ENCODE data around the gene CAPN7. TPM values are rescaled to one million over a fixed set of nuclear protein-coding genes. Genes with fewer than 3 reads are reported as not detected.

Gene CAPN7
- total RNA-seq, 2 donors from 2014 or later: 32.6 to 41.2 TPM

DNA sequence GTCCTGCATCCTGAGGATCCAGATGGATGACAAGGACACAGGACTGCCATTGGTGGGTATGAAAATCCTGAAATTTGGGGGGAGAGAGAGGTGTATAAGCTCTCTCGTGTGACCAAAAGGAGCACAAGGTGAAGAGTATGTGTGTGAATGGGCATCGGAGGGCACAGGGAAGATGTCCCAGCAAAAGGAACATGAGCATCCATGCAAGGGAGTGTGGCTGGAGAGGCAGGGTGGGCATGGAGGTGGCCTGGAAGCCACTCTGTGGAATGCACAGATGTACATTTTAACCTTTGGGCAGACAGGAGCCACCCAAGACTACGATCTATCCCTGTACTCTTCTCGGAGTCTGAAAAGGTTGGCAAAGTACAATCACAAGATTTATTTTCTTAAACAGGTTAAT, 54.5 kb downstream of the CAPN7 start:
- H3K9me3 ChIP-seq (ENCODE audit: control insufficient read depth, low read length): no peaks in the 10 kb centered on the region
- H3K9ac ChIP-seq (ENCODE audit: extremely low read depth, low read length, poor library complexity, severe bottlenecking): no peak overlapping the region
- Mint-ChIP-seq H3K36me3 (ENCODE audit: low read depth) (peaks cover 63% of the 10 kb centered on the region), H3K27ac (no peak overlapping the region), H3K27me3 (ENCODE audit: insufficient read depth) (no peaks in the 10 kb centered on the region), H3K4me3 (no peak overlapping the region), H3K4me1 (no peaks in the 10 kb centered on the region), H3K9me3 (no peaks in the 10 kb centered on the region)
- no peaks in the 10 kb centered on the region for H3K27me3 ChIP-seq (ENCODE audit: control insufficient read depth, insufficient read depth, low read length, poor library complexity, severe bottlenecking)
- no peak overlapping the region for H3K4me3 ChIP-seq (ENCODE audit: low read length)
- no peaks in the 10 kb centered on the region for H3K4me1 ChIP-seq (ENCODE audit: control insufficient read depth, insufficient read depth, low read length)
- TF ChIP-seq, protein P1, sequence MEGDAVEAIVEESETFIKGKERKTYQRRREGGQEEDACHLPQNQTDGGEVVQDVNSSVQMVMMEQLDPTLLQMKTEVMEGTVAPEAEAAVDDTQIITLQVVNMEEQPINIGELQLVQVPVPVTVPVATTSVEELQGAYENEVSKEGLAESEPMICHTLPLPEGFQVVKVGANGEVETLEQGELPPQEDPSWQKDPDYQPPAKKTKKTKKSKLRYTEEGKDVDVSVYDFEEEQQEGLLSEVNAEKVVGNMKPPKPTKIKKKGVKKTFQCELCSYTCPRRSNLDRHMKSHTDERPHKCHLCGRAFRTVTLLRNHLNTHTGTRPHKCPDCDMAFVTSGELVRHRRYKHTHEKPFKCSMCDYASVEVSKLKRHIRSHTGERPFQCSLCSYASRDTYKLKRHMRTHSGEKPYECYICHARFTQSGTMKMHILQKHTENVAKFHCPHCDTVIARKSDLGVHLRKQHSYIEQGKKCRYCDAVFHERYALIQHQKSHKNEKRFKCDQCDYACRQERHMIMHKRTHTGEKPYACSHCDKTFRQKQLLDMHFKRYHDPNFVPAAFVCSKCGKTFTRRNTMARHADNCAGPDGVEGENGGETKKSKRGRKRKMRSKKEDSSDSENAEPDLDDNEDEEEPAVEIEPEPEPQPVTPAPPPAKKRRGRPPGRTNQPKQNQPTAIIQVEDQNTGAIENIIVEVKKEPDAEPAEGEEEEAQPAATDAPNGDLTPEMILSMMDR (conservative IDR thresholded peaks at IDR 0.05): no peak
- H3K36me3 ChIP-seq (ENCODE audit: control insufficient read depth, insufficient read depth, low read length): peaks cover 62% of the 10 kb centered on the region
- 90 to 96% methylated on average over 2 to 4 of the region's 4 CpGs for WGBS, 2 experiments (ENCODE audit: insufficient coverage in 1 of 2, insufficient read length in 1 of 2)
- no peak for DNase-seq
- no peak overlapping the region for H3K27ac ChIP-seq (ENCODE audit: low read depth, low read length)

- no peak overlapping the region for H3K4me3 ChIP-seq (ENCODE audit: low read length)
- no peak overlapping the region for H3K4me3 Mint-ChIP-seq
- TF ChIP-seq, protein P1 (conservative IDR thresholded peaks at IDR 0.05): no peak
- DNase-seq: no peak
- H3K9me3 ChIP-seq (ENCODE audit: control insufficient read depth, low read length): no peaks in the 10 kb centered on the region
- no peaks in the 10 kb centered on the region for H3K4me1 Mint-ChIP-seq
- no peak overlapping the region for H3K27ac Mint-ChIP-seq
- H3K27me3 ChIP-seq (ENCODE audit: control insufficient read depth, insufficient read depth, low read length, poor library complexity, severe bottlenecking): no peaks in the 10 kb centered on the region
- H3K27ac ChIP-seq (ENCODE audit: low read depth, low read length): no peak overlapping the region
- H3K9me3 Mint-ChIP-seq: no peaks in the 10 kb centered on the region
- H3K27me3 Mint-ChIP-seq (ENCODE audit: insufficient read depth): no peaks in the 10 kb centered on the region
- peaks cover 55% of the 10 kb centered on the region for H3K36me3 Mint-ChIP-seq (ENCODE audit: low read depth)
- H3K9ac ChIP-seq (ENCODE audit: extremely low read depth, low read length, poor library complexity, severe bottlenecking): no peak overlapping the region
- H3K4me1 ChIP-seq (ENCODE audit: control insufficient read depth, insufficient read depth, low read length): no peaks in the 10 kb centered on the region
- peaks cover 55% of the 10 kb centered on the region for H3K36me3 ChIP-seq (ENCODE audit: control insufficient read depth, insufficient read depth, low read length)
Measured at GRCh38 chr3:15261274-15261673, 55.2 kb downstream of the CAPN7 start.

GRCh38 chr3:15262021-15262420, 56.0 kb downstream of the CAPN7 start:
- TF ChIP-seq, protein P1 (conservative IDR thresholded peaks at IDR 0.05): no peak
- Histone ChIP-seq H3K36me3 (ENCODE audit: control insufficient read depth, insufficient read depth, low read length) (peaks cover 53% of the 10 kb centered on the region), H3K27ac (ENCODE audit: low read depth, low read length) (no peak overlapping the region), H3K9ac (ENCODE audit: extremely low read depth, low read length, poor library complexity, severe bottlenecking) (no peak overlapping the region), H3K9me3 (ENCODE audit: control insufficient read depth, low read length) (no peaks in the 10 kb centered on the region), H3K4me1 (ENCODE audit: control insufficient read depth, insufficient read depth, low read length) (no peaks in the 10 kb centered on the region), H3K27me3 (ENCODE audit: control insufficient read depth, insufficient read depth, low read length, poor library complexity, severe bottlenecking) (no peaks in the 10 kb centered on the region), H3K4me3 (ENCODE audit: low read length) (no peak overlapping the region)
- Mint-ChIP-seq H3K36me3 (ENCODE audit: low read depth) (peaks cover 51% of the 10 kb centered on the region), H3K4me1 (no peaks in the 10 kb centered on the region), H3K9me3 (no peaks in the 10 kb centered on the region), H3K27me3 (ENCODE audit: insufficient read depth) (no peaks in the 10 kb centered on the region), H3K4me3 (no peak overlapping the region), H3K27ac (no peak overlapping the region)
- no peak for DNase-seq
- 93 to 96% methylated on average over 6 to 9 of the region's 9 CpGs for WGBS, 2 experiments (ENCODE audit: insufficient coverage in 1 of 2, insufficient read length in 1 of 2)
